GM23338 (cell line): Measurements from ENCODE around the gene PTH. TPM values are rescaled to one million over a fixed set of nuclear protein-coding genes. Genes with fewer than 3 reads are reported as not detected.

Experiments used
- ATAC-seq: fragments of 200-7000 bp; cut with Tn5 transposase; 3 replicates; pipeline ENCODE4 v1.9.1; 2020
- DNase-seq: peaks from one replicate; pipeline ENCODE4 v3.0.0-alpha.2; 2015; ENCODE audit warnings: low spot score
- H2AFZ ChIP-seq: fragments of 200-600 bp; sonication (generic); 2 replicates; pipeline ENCODE4 v1.8.0; 2016; ENCODE audit warnings: antibody characterized with exemption, mild to moderate bottlenecking, moderate library complexity
- H3F3A ChIP-seq: fragments of 200-600 bp; sonication (generic); replicated peaks from 2 replicates; pipeline ENCODE4 v1.8.0; 2017; ENCODE audit warnings: antibody characterized with exemption, mixed run types, low read depth
- H3K27ac ChIP-seq: fragments of 200-600 bp; sonication (generic); 2 replicates; pipeline ENCODE4 v1.6.1; 2016; ENCODE audit warnings: low read depth
- H3K27me3 ChIP-seq: fragments of 200-600 bp; sonication (generic); 2 replicates; pipeline ENCODE4 v1.8.0; 2016; ENCODE audit warnings: mild to moderate bottlenecking, mixed run types, moderate library complexity; ENCODE audit not compliant: insufficient read depth
- H3K36me3 ChIP-seq: fragments of 200-600 bp; sonication (generic); 2 replicates; pipeline ENCODE4 v1.8.0; 2016; ENCODE audit warnings: mild to moderate bottlenecking; ENCODE audit not compliant: insufficient read depth
- H3K4me1 ChIP-seq: fragments of 200-600 bp; sonication (generic); 2 replicates; pipeline ENCODE4 v1.8.0; 2016; ENCODE audit warnings: mild to moderate bottlenecking, moderate library complexity; ENCODE audit not compliant: insufficient read depth
- H3K4me2 ChIP-seq: fragments of 200-600 bp; sonication (generic); 2 replicates; pipeline ENCODE4 v1.7.1; 2017; ENCODE audit warnings: mixed run types
- H3K4me3 ChIP-seq: fragments of 200-600 bp; sonication (generic); 2 replicates; pipeline ENCODE4 v1.6.1; 2016; ENCODE audit warnings: mixed run types
- H3K79me2 ChIP-seq: fragments of 200-600 bp; sonication (generic); replicated peaks from 2 replicates; pipeline ENCODE4 v1.8.0; 2017; ENCODE audit warnings: mild to moderate bottlenecking; ENCODE audit not compliant: insufficient read depth
- H3K9me2 ChIP-seq: fragments of 200-600 bp; sonication (generic); 2 replicates; pipeline ENCODE4 v1.8.0; 2017; ENCODE audit not compliant: insufficient read depth
- H4K20me1 ChIP-seq: fragments of 200-600 bp; sonication (generic); replicated peaks from 2 replicates; pipeline ENCODE4 v1.8.0; 2017; ENCODE audit warnings: mild to moderate bottlenecking; ENCODE audit not compliant: insufficient read depth
- H3K27ac Mint-ChIP-seq: 2 replicates; pipeline ENCODE4 v1.8.0; 2020; ENCODE audit warnings: inconsistent platforms, mild to moderate bottlenecking, moderate library complexity, mixed read lengths
- H3K27me3 Mint-ChIP-seq: 3 replicates; pipeline ENCODE4 v1.8.0; 2022; ENCODE audit warnings: low read depth, mild to moderate bottlenecking, moderate library complexity, mixed read lengths, inconsistent platforms; ENCODE audit not compliant: insufficient read depth, poor library complexity
- H3K36me3 Mint-ChIP-seq: 3 replicates; pipeline ENCODE4 v1.8.0; 2021; ENCODE audit warnings: low read depth, mild to moderate bottlenecking, inconsistent platforms, moderate library complexity, mixed read lengths
- H3K4me1 Mint-ChIP-seq: 3 replicates; pipeline ENCODE4 v1.8.0; 2020; ENCODE audit warnings: mild to moderate bottlenecking, inconsistent platforms, mixed read lengths
- H3K4me3 Mint-ChIP-seq: 3 replicates; pipeline ENCODE4 v1.8.0; 2021; ENCODE audit warnings: moderate library complexity, mild to moderate bottlenecking, inconsistent platforms, mixed read lengths
- H3K9me3 Mint-ChIP-seq: 3 replicates; pipeline ENCODE4 v1.8.0; 2020; ENCODE audit warnings: moderate library complexity, mild to moderate bottlenecking, inconsistent platforms, mixed read lengths
- CREB1 ChIP-seq: fragments of 250-450 bp; sonication (Bioruptor Pico); IDR thresholded peaks from 2 replicates; pipeline ENCODE4 v1.5.0; 2020; ENCODE audit warnings: low read depth, mild to moderate bottlenecking, moderate library complexity
- EZH2phosphoT487 ChIP-seq: fragments of 200-600 bp; sonication (generic); IDR thresholded peaks from one replicate; pipeline ENCODE4 v1.8.1; 2018; ENCODE audit warnings: antibody characterized with exemption; ENCODE audit not compliant: unreplicated experiment
- STAT1 ChIP-seq: IDR thresholded peaks from one replicate; pipeline ENCODE4 v1.6.1; 2016; ENCODE audit warnings: antibody characterized with exemption; ENCODE audit not compliant: unreplicated experiment
- ZNF114 ChIP-seq: fragments of 250-450 bp; sonication (Bioruptor Pico); IDR thresholded peaks from 2 replicates; pipeline ENCODE4 v1.5.0; 2020; ENCODE audit warnings: mild to moderate bottlenecking, moderate library complexity
- ZNF331 ChIP-seq: fragments of 250-450 bp; sonication (Bioruptor Pico); IDR thresholded peaks from 2 replicates; pipeline ENCODE4 v1.5.0; 2020; ENCODE audit warnings: low read depth, mild to moderate bottlenecking, moderate library complexity
- ZNF462 ChIP-seq: fragments of 250-450 bp; sonication (Bioruptor Pico); IDR thresholded peaks from 2 replicates; pipeline ENCODE4 v1.5.0; 2020; ENCODE audit warnings: mild to moderate bottlenecking, moderate library complexity
- polyA plus RNA-seq: library from polyadenylated mRNA; unstranded; fragments of >200 nt; fragmentation: Nextera tagmentation; extraction: Ambion mirVana; gene quantifications from 2 replicates; pipeline ENCODE4 v1.2.1, GENCODE V29; 2016
- total RNA-seq: library from RNA; depleted of rRNA; stranded (reverse); fragments of >200 nt; shearing (Covaris generic); gene quantifications from 2 replicates; pipeline ENCODE4 v1.2.3, GENCODE V29; 2014
- TF ChIP-seq, protein P1 (sequence below): IDR thresholded peaks from one replicate; pipeline ENCODE4 v1.6.1; 2018; ENCODE audit warnings: antibody characterized with exemption; ENCODE audit not compliant: unreplicated experiment
- TF ChIP-seq, protein P2 (sequence below), 2 experiments: fragments of 200-600 bp in 1 of 2; sonication (generic) in 1 of 2; conservative IDR thresholded peaks; 2 replicates each; pipeline versions ENCODE4 v1.5.1 to v1.6.1; 2016 to 2017; ENCODE audit warnings: antibody characterized with exemption in 2 of 2, low read depth in 2 of 2, mild to moderate bottlenecking in 2 of 2, moderate library complexity in 1 of 2

The PTH gene
- total and polyA plus RNA-seq, 2 experiments from 2014 or later: not detected

DNA sequence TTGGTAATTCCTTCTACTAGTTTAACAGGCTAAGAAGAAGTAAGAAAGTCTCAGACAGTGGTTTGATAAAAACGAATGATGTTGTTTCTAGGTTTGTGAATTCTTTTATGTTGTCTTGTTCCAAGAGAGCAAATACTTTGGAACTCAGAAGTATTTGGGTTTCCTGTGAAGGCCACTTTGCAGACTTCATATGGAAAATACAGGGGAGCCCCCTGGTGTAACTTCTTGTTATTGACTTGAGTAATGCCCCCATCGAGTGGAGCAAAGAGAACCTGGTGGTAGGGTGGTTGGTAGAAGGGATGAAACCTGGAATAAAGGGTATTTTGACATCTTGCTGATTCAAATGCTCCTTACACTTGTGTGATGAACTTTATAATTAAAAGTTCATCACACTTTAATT is 40.0 kb upstream of the PTH start:
- TF ChIP-seq, protein P1, sequence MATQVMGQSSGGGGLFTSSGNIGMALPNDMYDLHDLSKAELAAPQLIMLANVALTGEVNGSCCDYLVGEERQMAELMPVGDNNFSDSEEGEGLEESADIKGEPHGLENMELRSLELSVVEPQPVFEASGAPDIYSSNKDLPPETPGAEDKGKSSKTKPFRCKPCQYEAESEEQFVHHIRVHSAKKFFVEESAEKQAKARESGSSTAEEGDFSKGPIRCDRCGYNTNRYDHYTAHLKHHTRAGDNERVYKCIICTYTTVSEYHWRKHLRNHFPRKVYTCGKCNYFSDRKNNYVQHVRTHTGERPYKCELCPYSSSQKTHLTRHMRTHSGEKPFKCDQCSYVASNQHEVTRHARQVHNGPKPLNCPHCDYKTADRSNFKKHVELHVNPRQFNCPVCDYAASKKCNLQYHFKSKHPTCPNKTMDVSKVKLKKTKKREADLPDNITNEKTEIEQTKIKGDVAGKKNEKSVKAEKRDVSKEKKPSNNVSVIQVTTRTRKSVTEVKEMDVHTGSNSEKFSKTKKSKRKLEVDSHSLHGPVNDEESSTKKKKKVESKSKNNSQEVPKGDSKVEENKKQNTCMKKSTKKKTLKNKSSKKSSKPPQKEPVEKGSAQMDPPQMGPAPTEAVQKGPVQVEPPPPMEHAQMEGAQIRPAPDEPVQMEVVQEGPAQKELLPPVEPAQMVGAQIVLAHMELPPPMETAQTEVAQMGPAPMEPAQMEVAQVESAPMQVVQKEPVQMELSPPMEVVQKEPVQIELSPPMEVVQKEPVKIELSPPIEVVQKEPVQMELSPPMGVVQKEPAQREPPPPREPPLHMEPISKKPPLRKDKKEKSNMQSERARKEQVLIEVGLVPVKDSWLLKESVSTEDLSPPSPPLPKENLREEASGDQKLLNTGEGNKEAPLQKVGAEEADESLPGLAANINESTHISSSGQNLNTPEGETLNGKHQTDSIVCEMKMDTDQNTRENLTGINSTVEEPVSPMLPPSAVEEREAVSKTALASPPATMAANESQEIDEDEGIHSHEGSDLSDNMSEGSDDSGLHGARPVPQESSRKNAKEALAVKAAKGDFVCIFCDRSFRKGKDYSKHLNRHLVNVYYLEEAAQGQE: no peak
- TF ChIP-seq STAT1: no peak
- TF ChIP-seq ZNF331 (CRISPR knock-in tag): no peak
- no peak for TF ChIP-seq CREB1 (CRISPR knock-in tag)
- TF ChIP-seq ZNF462 (CRISPR knock-in tag): no peak
- TF ChIP-seq, protein P2, sequence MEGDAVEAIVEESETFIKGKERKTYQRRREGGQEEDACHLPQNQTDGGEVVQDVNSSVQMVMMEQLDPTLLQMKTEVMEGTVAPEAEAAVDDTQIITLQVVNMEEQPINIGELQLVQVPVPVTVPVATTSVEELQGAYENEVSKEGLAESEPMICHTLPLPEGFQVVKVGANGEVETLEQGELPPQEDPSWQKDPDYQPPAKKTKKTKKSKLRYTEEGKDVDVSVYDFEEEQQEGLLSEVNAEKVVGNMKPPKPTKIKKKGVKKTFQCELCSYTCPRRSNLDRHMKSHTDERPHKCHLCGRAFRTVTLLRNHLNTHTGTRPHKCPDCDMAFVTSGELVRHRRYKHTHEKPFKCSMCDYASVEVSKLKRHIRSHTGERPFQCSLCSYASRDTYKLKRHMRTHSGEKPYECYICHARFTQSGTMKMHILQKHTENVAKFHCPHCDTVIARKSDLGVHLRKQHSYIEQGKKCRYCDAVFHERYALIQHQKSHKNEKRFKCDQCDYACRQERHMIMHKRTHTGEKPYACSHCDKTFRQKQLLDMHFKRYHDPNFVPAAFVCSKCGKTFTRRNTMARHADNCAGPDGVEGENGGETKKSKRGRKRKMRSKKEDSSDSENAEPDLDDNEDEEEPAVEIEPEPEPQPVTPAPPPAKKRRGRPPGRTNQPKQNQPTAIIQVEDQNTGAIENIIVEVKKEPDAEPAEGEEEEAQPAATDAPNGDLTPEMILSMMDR (conservative IDR thresholded peaks at IDR 0.05; ENCODE audit: low read depth in 2 of 2): peak; percentile 57 to 66
- TF ChIP-seq EZH2phosphoT487: no peak
- no peak for TF ChIP-seq ZNF114 (CRISPR knock-in tag)
- Histone ChIP-seq H4K20me1 (no peaks in the 10 kb centered on the region), H3K4me2 (no peak overlapping the region), H2AFZ (no peak overlapping the region), H3K9me2 (peaks cover 6% of the 10 kb centered on the region; the same call in 1 of the 2 replicates), H3K4me1 (no peaks in the 10 kb centered on the region), H3K27me3 (no peaks in the 10 kb centered on the region), H3K27ac (no peak overlapping the region), H3F3A (no peaks in the 10 kb centered on the region), H3K4me3 (no peak overlapping the region), H3K79me2 (no peaks in the 10 kb centered on the region), H3K36me3 (no peaks in the 10 kb centered on the region)
- H3K4me3 Mint-ChIP-seq: no peak overlapping the region
- no peak overlapping the region for H3K27ac Mint-ChIP-seq
- H3K9me3 Mint-ChIP-seq: peaks cover 36% of the 10 kb centered on the region
- peak; percentile 74 for ATAC-seq
- H3K36me3 Mint-ChIP-seq: peaks cover 13% of the 10 kb centered on the region
- H3K27me3 Mint-ChIP-seq: no peaks in the 10 kb centered on the region
- no peaks in the 10 kb centered on the region for H3K4me1 Mint-ChIP-seq
- DNase-seq: peak; percentile 77
